ENCODE data around the gene VPS26C. TPM values are rescaled to one million over a fixed set of nuclear protein-coding genes. Genes with fewer than 3 reads are reported as not detected.
"Not testable (repeated sequence)": the region's sequence is repeated elsewhere in the genome, so short reads cannot be mapped to it uniquely, and the experiment has no call there.

VPS26C gene
- total RNA-seq, 1 donor from 2014 or later, result 80.8 TPM

GRCh38 chr21:37292041-37292440, 24.9 kb upstream of the VPS26C start:
- Histone ChIP-seq H3K4me3 (ENCODE audit: low read depth, low read length) (no peak overlapping the region), H3K27me3 (ENCODE audit: control insufficient read depth, insufficient read depth, low read length) (no peaks in the 10 kb centered on the region), H3K36me3 (ENCODE audit: control insufficient read depth, insufficient read depth, low read length) (no peaks in the 10 kb centered on the region)
- DNase-seq (ENCODE audit: low read depth), result no peak
- TF ChIP-seq, protein P1, sequence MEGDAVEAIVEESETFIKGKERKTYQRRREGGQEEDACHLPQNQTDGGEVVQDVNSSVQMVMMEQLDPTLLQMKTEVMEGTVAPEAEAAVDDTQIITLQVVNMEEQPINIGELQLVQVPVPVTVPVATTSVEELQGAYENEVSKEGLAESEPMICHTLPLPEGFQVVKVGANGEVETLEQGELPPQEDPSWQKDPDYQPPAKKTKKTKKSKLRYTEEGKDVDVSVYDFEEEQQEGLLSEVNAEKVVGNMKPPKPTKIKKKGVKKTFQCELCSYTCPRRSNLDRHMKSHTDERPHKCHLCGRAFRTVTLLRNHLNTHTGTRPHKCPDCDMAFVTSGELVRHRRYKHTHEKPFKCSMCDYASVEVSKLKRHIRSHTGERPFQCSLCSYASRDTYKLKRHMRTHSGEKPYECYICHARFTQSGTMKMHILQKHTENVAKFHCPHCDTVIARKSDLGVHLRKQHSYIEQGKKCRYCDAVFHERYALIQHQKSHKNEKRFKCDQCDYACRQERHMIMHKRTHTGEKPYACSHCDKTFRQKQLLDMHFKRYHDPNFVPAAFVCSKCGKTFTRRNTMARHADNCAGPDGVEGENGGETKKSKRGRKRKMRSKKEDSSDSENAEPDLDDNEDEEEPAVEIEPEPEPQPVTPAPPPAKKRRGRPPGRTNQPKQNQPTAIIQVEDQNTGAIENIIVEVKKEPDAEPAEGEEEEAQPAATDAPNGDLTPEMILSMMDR (IDR thresholded peaks at IDR 0.05; ENCODE audit: insufficient read depth, low read length, poor library complexity, severe bottlenecking), result no peak

DNA sequence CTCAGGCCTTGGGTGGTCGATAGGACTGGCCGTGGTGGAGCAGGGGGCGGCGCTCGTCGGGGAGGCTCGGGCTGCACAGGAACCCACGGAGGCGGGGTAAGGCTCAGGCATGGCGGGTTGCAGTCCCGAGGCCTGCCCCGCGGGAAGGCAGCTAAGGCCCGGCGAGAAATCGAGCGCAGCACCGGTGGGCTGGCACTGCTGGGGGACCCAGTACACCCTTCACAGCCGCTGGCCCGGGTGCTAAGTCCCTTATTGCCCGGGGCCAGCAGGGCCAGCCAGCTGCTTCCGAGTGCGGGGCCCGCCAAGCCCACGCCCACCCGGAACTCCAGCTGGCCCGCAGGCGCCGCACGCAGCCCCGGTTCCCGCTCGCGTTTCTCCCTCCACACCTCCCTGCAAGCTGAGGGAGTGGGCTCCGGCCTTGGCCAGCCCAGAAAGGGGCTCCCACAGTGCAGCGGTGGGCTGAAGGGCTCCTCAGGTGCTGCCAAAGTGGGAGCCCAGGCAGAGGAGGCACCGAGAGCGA, 16.1 kb upstream of the VPS26C start:
- H3K36me3 ChIP-seq (ENCODE audit: control insufficient read depth, insufficient read depth, low read length); H3K27me3 ChIP-seq (ENCODE audit: control insufficient read depth, insufficient read depth, low read length); H3K4me3 ChIP-seq (ENCODE audit: low read depth, low read length); DNase-seq (ENCODE audit: low read depth): not testable (repeated sequence)

DNA sequence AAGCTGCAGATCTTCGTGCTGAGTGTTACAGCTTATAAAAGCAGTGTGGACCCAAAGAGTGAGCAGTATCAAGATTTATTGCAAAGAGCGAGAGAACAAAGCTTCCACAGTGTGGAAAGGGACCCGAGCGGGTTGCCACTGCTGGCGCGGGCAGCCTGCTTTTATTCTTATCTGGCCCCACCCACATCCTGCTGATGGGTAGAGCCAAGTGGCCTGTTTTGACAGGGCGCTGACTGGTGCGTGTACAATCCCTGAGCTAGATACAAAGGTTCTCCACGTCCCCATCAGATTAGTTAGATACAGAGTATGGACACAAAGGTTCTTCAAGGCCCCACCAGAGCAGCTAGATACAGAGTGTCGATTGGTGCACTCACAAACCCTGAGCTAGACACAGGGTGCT, 15.5 kb upstream of the VPS26C start:
- H3K27me3 ChIP-seq (ENCODE audit: control insufficient read depth, insufficient read depth, low read length); DNase-seq (ENCODE audit: low read depth); H3K36me3 ChIP-seq (ENCODE audit: control insufficient read depth, insufficient read depth, low read length); H3K4me3 ChIP-seq (ENCODE audit: low read depth, low read length): not testable (repeated sequence)

- TF ChIP-seq, protein P1 (IDR thresholded peaks at IDR 0.05; ENCODE audit: insufficient read depth, low read length, poor library complexity, severe bottlenecking), result no peak
- no peaks in the 10 kb centered on the region for H3K27me3 ChIP-seq (ENCODE audit: control insufficient read depth, insufficient read depth, low read length)
- H3K4me3 ChIP-seq (ENCODE audit: low read depth, low read length), result no peak overlapping the region
- DNase-seq (ENCODE audit: low read depth), result no peak
- no peaks in the 10 kb centered on the region for H3K36me3 ChIP-seq (ENCODE audit: control insufficient read depth, insufficient read depth, low read length)
Measured at GRCh38 chr21:37281993-37282392, 14.9 kb upstream of the VPS26C start.

DNA sequence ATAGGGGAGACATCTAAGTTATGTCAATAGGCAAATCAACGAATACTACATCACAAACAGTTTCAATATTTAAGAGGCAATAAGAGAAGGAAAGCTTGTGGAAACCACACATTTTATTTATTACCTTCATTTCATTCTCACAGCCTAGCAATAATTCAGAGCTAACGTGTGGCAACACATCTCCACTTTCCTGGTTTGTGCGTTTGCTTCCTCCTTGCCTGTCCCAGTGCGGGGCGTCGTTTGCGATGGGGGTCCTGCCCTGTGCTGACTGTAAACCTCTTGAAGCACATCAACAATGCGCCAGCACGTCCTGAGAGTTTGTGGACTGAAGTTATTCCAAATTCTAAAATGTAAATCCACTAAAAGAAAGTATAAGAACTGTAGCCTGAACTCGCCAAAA, 14.4 kb upstream of the VPS26C start:
- no peak overlapping the region for H3K4me3 ChIP-seq (ENCODE audit: low read depth, low read length)
- DNase-seq (ENCODE audit: low read depth), result no peak
- H3K27me3 ChIP-seq (ENCODE audit: control insufficient read depth, insufficient read depth, low read length), result no peaks in the 10 kb centered on the region
- H3K36me3 ChIP-seq (ENCODE audit: control insufficient read depth, insufficient read depth, low read length), result no peaks in the 10 kb centered on the region
- TF ChIP-seq, protein P1 (IDR thresholded peaks at IDR 0.05; ENCODE audit: insufficient read depth, low read length, poor library complexity, severe bottlenecking), result no peak

- not testable (repeated sequence) for H3K4me3 ChIP-seq (ENCODE audit: low read depth, low read length); H3K27me3 ChIP-seq (ENCODE audit: control insufficient read depth, insufficient read depth, low read length); DNase-seq (ENCODE audit: low read depth); H3K36me3 ChIP-seq (ENCODE audit: control insufficient read depth, insufficient read depth, low read length)
Measured at GRCh38 chr21:37279271-37279670, 12.1 kb upstream of the VPS26C start.

DNA sequence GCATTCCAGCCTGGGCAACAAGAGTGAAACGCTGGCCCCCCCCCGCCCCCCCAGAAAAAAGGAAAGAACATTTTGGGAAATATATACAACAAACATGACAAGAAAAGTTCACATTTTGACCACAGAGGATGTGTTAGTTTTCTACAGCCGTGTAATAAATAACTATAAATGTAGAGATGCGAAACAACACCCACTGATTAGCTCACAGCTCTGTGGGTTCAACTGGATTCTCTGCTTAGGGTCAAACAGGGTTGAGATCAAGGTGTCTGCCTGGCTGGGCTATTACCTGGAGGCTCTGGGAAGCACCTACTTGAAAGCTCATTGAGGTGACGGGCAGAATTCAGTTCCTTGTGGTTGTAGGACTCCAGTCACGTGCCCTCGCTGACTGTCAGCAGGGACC, 11.1 kb upstream of the VPS26C start:
- DNase-seq (ENCODE audit: low read depth), result no peak
- H3K27me3 ChIP-seq (ENCODE audit: control insufficient read depth, insufficient read depth, low read length), result no peaks in the 10 kb centered on the region
- TF ChIP-seq, protein P1 (IDR thresholded peaks at IDR 0.05; ENCODE audit: insufficient read depth, low read length, poor library complexity, severe bottlenecking), result no peak
- H3K36me3 ChIP-seq (ENCODE audit: control insufficient read depth, insufficient read depth, low read length), result no peaks in the 10 kb centered on the region
- H3K4me3 ChIP-seq (ENCODE audit: low read depth, low read length), result no peak overlapping the region

Measured in kidney epithelial cell (primary cell).